Pons (tissue), 1 donor: ENCODE data around the gene RIMBP2.
A peak's percentile ranks its signal among the peaks of the same experiment; 100 is the strongest.

Experiments used
- DNase-seq: peaks from one replicate; pipeline ENCODE4 v3.0.0-alpha.2; 2016; ENCODE audit warnings: low spot score

RIMBP2 gene

GRCh38 chr12:130419116-130419515 is 297.0 kb downstream of the RIMBP2 start:
- no peak for DNase-seq

DNA sequence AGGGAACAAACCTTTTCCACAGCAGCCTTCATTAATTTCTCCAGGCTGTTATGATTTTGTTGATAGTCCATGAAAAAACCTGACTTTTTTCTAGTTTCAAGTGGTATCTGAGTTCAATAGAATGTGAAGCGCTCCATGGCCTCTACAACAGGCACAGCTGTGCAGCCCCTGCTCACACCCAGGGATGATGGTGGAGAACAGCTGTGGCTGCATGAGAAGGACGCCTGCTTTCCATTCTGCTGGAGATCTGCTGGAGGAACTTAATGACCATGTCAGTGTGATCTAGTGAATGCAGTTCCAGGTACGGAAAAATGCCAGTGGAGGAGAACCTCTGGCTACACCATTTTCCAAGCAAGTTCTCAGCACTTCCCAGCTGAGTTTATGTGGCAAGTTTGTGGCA is 297.8 kb downstream of the RIMBP2 start:
- DNase-seq = no peak

GRCh38 chr12:130414381-130414780 is 301.7 kb downstream of the RIMBP2 start:
- DNase-seq = no peak

- DNase-seq = no peak
Observed at GRCh38 chr12:130413909-130414308, 302.2 kb downstream of the RIMBP2 start.

DNA sequence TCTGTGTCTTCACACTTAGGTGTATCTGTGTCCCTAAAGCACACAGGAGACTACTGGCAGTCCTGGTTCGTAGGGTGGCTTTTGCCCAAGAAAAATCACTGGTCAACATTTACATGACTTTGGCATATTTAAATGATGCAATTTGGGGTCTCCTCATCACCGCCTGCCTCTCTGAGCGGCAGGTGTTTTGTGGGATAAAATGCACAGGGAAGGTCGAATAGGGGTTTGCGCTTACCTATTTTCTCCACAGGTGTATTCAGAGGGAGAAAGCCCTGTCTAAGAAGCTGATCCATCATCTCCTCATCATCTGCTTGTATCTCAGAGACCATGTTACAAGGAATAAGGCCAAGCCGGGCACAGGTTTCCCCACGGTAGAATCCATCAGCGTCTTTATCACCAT is 303.7 kb downstream of the RIMBP2 start:
- no peak for DNase-seq

DNA sequence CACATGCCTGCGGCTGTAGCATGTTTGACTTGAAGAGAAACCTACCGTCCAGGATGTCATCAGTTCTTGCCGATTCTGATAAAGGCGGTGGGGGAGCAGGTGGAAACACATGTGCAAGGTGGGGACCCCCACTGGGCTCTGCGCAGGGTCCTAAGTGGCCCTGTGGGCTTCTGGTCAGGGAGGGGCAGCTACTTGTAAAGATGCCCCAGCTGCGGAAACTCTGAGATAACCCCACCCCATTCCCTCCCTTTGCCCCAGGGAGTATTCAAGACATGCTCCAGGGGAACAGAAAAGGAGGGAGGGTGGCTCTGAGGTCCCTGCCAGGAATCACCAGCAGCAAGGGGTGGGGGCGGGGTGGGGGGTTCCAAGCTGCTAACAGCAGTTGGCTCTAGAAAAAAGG is 310.8 kb downstream of the RIMBP2 start:
- DNase-seq = no peak

- peak; percentile 35 for DNase-seq
Observed at GRCh38 chr12:130401703-130402102, 314.4 kb downstream of the RIMBP2 start.

GRCh38 chr12:130398100-130398848 is 317.8 kb downstream of the RIMBP2 start:
- no peak for DNase-seq

DNA sequence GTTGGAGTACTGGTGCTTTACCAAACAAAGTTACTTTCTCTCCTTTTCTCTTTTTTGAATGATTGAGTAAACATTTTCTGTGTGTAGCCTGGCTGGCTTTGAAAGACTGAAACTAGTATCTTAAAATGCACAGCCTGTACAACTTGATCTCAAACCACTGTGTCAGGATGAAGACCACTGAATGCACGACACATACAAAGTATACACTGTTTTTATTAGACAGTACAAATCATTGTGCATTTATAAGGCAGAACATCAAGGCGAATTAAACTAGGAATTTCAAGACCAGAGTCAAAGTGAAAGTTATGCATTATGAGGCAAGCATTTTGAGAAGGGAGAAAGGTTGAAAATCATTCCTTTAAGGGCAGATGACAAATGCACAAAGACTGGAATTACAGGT is 319.4 kb downstream of the RIMBP2 start:
- no peak for DNase-seq

- DNase-seq = no peak
Observed at GRCh38 chr12:130394906-130395305, 321.2 kb downstream of the RIMBP2 start.

DNA sequence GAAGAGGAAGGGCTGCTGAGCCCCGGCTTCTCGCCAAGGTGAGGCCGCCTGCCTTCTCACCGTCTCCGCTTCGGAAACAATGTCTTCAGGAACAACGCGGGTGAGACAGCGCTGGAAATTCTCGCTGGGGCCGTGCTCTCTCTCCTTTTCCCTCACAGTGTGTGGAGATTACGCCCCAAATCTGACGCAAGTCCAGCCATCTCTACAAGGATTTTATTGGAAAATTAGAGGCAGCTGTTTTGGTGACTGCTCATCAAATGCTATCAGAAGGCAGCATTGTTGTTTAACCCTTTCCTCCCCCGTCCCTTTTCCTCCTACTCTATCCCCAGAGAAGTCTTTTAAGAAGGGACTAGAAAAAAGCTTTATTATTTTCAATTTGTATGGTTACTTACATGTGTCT is 324.9 kb downstream of the RIMBP2 start:
- no peak for DNase-seq

GRCh38 chr12:130385193-130385592 is 330.9 kb downstream of the RIMBP2 start:
- DNase-seq = no peak

GRCh38 chr12:130384234-130384633 is 331.9 kb downstream of the RIMBP2 start:
- no peak for DNase-seq

DNA sequence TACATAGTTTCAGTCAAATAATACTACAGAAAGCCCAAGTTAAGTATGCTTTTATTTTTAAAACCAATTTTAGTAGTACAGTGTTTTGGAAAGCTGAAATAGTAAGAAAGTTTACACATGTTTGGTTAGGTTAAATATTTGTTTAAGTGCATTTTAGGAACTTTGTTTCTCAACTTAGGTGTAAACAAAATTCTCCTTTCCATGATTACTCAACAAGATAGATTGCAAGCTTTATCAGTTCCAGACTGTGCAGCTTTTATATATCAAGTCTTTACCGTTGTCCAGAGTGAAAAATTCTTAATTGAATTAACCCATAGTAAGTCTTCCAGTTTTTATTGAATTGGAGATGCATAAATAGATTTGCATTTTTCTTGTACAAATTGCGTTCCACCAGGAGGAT is 333.3 kb downstream of the RIMBP2 start:
- DNase-seq = no peak

- DNase-seq = no peak
Observed at GRCh38 chr12:130375296-130376287, 340.5 kb downstream of the RIMBP2 start.

DNA sequence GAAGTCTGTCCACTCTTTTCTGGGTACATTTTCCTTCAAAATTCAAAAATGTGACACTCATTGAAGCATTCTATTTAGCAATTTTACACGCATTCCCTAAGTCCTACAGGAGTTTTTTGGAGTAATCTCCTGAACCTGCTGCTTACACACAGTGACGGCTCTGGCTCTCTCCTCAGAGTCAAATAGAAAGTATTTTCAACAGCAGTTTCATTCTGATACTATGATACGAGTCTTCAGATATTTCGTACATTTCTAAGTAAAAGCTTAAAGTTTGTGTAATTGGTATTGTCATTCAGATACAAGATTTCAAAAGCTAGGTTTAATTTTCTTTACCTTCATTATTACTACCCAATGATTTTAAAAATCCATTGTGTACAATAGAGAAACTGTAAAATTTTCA is 342.0 kb downstream of the RIMBP2 start:
- no peak for DNase-seq

DNA sequence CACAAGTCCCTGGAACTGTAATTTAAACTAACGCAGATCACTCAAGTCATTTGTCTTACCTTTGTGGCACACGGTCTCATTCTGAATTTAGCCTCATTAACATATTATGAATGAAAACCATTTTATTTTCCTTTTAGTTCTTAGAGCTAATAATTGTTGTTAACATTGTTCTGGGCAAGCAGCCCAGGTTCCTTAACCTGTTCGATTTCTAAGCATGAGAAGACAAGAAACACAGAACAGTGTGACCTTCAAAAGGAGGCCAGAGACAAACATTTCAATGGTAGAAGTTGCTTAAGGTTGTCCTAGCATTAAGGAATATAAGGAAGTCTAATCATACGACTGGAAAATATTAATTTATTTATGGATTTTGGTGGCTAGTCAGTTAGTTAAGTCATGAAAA is 343.2 kb downstream of the RIMBP2 start:
- DNase-seq = no peak

- DNase-seq = no peak
Observed at GRCh38 chr12:130371296-130371695, 344.8 kb downstream of the RIMBP2 start.

GRCh38 chr12:130369816-130370215 is 346.3 kb downstream of the RIMBP2 start:
- DNase-seq = no peak

DNA sequence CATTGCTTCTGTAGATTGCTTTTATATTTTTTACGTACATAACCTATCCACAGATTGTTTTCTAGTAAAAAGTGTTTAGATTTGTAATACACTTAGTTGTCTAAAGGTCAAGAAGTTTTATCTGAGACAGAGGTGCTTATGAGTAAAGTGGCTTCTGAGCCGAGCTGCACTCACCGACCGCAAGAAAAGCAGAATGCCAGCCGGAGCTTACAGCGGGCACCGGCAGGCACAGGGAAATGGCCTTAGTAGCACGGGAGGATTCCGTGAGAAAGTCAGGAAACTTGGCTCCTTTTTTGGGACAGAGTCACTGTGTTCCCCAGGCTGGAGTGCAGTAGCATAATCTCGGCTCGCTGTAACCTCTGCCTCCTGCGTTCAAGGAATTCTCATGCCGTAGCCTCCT is 348.6 kb downstream of the RIMBP2 start:
- DNase-seq = no peak

GRCh38 chr12:130367003-130367402 is 349.1 kb downstream of the RIMBP2 start:
- no peak for DNase-seq

DNA sequence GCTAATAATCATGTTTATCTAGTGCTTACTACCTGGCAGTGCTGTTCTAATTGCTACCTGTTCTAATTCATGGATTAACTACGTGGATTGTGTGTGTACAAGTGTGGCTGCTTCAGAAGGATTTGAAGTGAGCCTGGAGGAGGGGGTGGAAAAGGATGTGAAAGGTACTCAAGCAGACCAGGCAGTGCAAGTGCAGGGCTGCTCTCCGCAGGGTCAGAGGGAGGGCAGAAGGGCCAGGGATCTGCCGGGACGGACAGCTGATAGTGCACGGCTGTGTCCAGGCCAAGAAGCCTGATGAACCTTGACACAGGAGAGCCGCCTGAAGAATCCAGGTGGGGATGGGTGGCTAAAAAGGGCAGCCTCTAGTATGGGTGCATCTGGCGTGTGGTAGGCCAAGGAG is 349.9 kb downstream of the RIMBP2 start:
- no peak for DNase-seq

GRCh38 chr12:130364578-130364977 is 351.5 kb downstream of the RIMBP2 start:
- no peak for DNase-seq
